COLO829 (cell line): ENCODE data around the gene C16orf96.

ENCODE experiments used
- DNase-seq: peaks from one replicate; pipeline ENCODE4 v3.0.0; 2012; ENCODE audit warnings: low spot score

The C16orf96 gene

GRCh38 chr16:4556112-4556511 lies at the start of gene C16orf96:
C16orf96 (plus strand) TSS chr16:4556340; CDS start chr16:4556490, 150 bp downstream.
- no peak for DNase-seq

DNA sequence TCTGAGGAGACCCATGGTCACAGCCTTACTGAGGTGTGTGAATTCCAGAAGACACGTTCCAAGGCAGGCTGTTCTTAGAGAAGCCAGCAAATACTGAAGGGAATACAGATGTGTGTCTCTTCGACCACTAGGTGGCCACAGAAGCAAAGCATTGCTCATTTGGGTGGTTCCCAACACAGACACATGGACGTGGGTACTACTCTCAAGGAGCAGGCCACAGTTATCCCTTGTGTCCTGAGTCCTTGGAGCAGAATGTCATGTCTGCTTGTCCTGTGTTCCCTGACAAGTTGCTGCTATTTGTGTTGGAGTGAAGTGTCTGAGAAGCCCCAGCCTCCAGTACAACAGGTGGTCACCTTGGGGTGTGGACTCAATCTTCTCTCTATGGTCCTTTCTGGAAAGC lies 49.7 kb upstream of the C16orf96 start:
- DNase-seq = peak; percentile 69

DNA sequence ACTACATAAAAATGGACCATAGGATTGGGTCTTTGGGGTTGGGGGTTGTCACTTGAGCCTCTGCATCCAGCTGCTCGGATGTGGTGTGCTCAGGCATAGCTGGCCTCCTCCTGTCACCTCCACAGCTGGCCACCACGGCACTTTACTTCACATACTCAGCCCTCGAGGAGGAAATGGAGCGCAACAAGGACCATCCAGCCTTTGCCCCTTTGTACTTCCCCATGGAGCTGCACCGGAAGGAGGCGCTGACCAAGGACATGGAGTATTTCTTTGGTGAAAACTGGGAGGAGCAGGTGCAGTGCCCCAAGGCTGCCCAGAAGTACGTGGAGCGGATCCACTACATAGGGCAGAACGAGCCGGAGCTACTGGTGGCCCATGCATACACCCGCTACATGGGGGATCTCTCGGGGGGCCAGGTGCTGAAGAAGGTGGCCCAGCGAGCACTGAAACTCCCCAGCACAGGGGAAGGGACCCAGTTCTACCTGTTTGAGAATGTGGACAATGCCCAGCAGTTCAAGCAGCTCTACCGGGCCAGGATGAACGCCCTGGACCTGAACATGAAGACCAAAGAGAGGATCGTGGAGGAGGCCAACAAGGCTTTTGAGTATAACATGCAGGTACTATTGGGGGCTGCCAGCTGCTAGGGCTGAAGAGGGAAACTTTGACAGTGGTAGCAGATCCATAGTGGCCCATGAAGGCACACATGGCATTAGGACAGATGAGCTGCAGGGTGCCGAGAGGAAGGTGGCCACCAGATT lies 48.4 kb upstream of the C16orf96 start:
- no peak for DNase-seq

DNA sequence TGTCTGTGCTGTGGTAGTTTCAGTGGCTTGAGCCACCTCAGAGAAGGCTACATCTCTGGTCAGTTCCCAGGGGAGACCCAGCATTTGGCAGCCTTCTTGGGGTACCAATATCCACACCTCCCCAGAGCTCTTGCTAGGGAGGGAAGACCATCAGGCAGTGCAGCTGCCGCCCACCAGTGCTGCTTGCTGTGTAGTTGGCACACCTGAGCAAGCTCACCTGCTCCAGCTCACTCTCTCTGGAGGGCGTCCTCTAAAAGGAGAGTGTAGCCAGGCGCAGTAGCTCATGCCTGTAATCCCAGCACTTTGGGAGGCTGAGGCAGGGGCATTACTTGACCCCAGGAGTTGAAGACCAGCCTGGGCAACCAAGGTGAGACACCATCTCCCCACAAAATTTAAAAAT lies 47.3 kb upstream of the C16orf96 start:
- DNase-seq = no peak

- no peak for DNase-seq
These were observed 46.7 kb upstream of the C16orf96 start for GRCh38 chr16:4509420-4509819.

- no peak for DNase-seq
These were observed 46.0 kb upstream of the C16orf96 start for GRCh38 chr16:4510131-4510530.

DNA sequence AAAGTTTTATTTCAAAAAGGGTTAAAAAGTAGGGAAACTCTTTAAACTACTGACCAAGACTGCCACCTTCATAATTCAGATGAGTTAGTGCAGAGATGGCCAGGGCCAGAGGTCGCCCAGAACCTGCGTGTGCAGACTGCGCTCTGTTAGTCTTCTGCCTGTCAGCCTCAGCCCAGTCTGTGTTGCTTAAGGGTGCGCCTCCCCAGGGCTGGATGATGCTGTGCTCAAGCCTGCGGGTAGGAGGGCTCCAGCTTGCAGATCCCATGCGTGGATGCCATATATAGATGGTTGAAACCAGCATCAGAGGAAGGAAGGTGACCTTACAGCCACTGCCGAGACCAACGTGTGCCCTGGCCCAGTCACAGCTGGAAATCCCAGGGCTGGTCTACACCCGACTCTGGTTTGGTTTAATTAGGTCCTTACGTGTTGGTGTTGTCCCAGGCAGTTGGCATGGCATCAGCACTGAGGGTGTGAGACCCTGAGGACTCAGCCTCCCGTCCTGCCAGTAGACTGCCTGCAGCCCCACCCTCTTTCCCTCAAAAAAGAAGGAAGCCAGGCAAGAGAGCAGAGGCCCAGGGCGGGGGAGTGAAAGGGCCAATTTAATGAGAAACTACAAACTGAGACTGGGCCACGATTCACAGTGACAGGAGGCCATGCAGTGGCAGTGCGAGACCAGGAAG lies 45.3 kb upstream of the C16orf96 start:
- DNase-seq = no peak

DNA sequence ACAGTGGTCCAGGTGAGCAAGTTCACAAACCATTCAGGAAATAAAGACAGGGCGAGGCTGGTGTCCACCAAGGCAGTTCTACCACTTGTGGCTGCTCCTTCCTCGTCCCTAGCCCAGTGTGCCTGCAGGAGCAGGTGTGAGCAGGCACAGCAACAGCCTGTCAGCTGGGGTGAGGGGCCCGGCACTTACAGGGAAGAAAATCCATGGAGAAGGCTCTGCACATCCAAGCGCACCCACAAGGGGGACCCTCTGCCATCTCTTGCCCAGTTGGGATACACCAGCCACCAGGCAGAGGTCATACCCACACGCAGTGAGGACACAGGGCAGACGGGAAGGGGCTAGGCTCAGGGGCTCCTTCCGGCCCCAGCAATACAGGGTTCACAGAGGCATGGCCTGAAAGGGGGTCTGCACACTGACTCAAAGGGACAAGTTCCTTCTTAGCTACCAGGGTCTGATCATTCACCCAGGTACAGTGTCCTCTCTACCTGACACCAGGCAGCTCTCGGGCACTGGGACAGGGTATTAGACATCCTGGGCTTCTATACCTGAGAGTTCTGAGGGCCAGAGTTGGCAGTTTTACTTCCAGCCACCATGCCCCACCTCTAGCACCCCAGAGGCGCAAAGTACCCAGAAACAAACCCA lies 44.6 kb upstream of the C16orf96 start:
- peak; percentile 19 for DNase-seq

DNA sequence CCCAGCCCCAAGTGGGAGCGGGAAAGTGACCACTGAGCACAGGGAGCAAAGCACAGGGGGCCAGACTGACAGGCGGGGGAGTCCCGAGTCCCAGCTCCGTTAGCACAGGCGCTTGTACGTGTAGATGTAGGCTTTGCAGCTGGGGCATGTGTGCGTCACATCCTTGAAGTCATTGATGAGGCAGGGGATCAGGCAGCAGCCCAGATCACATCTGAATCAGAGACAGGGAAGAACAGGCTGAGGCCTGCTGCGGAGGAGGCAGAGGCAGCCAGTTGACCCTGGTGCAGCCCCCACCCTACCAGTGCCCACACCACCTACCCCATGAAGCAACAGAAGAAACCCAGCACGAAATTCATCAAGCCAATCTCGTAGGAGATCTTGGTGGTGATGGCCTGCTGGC lies 43.7 kb upstream of the C16orf96 start:
- no peak for DNase-seq

GRCh38 chr16:4513086-4513860 lies 42.9 kb upstream of the C16orf96 start:
- DNase-seq = no peak

GRCh38 chr16:4513881-4514280 lies 42.3 kb upstream of the C16orf96 start:
- DNase-seq = no peak

DNA sequence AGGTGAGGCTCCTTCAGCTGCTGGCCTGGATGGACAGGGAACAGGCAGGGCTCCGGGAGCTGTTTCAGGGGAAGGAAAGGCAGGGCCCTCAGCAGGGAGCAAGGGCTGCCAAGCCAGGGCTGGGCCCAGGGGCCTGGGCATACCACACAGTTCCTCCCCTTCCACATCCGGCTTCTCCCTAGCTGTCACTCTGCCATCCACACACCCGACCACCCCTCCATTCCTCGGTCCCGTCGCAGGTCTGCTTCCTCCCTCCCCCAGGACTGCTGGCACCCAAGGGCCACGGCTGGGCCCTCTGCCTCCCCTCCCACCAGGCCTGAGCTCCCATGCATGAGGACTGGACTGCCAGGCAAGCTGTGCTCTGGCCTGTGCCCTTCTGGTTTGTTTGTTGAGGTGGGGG lies 41.5 kb upstream of the C16orf96 start:
- no peak for DNase-seq

- DNase-seq = no peak
These were observed 40.4 kb upstream of the C16orf96 start for GRCh38 chr16:4515611-4516233.

- DNase-seq = no peak
These were observed 38.1 kb upstream of the C16orf96 start for GRCh38 chr16:4517812-4518680.

DNA sequence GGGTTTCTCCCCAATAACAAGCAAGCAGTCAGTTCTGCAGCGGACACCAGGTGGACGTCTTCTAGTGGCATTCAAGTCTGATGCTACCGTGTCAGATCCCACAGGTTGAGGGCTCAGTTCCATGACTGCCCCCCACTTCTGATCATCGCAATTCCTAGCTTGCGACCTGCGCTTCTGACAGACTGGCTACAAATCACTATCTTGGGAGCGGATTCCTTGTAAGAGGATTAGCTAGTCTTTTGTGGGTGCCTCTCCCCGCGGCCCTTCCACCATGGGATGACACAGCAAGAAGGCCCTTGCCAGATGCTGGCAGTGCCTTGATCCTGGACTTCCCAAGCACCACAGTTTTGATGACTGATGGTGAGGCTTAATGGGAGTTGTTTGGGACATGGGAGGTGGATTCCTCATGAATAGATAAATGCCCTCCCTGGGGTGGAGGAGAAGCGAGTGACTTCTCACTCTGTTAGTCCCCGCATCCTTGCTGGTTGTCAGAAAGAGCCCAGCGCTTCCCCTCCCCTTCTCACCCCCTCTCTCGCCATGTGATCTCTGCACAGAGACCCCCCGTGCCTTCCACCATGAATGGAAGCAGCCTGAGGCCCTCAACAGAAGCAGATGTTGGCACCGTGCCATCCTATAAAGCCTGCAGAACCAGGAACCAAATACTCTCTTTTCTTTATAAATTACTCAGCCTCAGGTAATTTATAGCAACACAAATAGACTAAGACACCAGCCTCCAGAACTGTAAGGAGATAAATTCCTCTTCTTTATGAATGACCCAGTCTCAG lies 36.7 kb upstream of the C16orf96 start:
- DNase-seq = no peak

DNA sequence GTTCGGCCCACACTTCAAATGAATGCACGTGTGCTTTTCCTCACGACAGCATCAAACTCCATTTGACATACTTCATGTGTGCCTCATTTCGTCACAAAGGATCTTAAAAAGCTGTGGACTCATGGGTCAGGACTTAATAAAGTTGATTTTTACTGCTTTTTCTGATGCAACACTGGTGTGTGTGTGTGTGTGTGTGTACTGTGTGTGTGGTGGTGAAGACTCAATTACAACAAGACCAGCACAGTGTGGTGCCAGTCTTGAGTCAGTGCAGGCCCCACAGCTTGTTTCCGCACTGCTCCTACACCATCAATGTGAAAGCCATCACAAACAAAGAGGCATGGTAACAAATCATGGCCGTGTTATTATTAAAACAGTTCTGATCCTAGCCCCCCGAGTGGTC lies 35.2 kb upstream of the C16orf96 start:
- DNase-seq = no peak

DNA sequence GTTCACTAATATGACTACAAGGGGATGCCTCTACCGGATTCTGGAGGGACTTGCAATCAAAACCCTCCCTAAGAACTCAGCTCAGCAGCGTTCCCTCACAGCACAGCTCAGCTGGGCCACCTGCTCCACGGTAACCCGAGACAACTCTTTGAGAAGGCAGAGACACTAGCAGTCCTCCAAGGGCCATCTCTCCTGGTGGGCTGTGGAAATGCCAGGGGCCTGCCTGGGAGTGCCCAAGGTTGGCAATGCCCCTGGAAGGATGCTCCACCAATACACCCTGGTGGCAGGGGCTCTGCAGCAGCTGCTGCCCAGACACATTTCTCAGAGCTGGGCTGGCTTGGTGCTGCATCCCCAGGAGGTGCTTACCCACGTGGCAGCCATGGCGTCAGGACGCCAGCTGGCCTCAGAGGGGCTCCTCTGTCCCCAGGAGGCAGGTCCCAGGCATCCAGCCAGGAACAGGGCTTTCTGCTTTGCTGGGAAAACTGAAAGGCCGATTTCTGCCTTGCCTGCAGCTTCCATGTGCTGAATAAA lies 34.0 kb upstream of the C16orf96 start:
- DNase-seq = no peak

GRCh38 chr16:4523686-4524085 lies 32.5 kb upstream of the C16orf96 start:
- no peak for DNase-seq

DNA sequence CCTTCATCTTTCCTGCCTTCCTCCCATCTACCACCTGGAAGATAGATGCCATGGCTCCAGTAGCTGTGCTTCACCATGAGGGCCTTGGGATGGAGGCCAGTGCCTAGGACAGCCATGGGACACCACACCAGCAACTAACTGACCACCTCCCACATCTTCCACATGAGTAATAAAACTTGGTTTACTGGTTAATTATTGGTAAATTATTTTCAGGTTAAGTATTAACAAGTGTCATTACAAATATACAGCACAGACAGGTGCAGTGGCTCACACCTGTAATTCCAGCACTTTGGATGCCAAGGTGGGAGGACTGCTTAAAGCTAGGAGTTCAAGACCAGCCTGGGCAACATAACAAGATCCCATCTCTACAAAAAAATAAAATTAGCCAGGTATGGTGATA lies 31.6 kb upstream of the C16orf96 start:
- no peak for DNase-seq

DNA sequence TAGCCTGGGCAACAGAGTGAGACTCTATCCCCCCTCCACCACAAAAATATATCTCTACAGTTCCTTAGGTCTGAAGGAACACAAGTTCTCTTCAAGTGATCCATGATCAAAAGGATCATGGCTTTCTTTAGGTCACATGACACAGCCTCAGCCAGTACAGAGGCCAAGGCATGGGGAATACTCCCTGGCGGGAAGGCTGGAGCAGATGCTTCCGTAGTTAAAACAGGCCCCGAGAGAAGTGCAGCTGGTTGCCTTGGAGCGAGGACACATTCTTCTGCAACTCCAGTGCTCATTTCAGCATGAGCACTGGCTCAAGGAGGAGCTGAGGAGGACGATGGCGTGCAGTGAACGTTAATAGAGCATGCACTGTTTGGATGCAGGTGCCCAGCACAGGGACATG lies 31.1 kb upstream of the C16orf96 start:
- no peak for DNase-seq
